ENCODE data around the gene MAP6. TPM values are rescaled to one million over a fixed set of nuclear protein-coding genes. Genes with fewer than 3 reads are reported as not detected.

Gene MAP6
- total and polyA plus RNA-seq, 2 of the 13 experiments (the other 11 are each of a cell fraction or from before 2014, with no cell fraction given), result 0.04 TPM; not detected in 1

- TF ChIP-seq ZBTB43 (CRISPR knock-in tag; conservative IDR thresholded peaks at IDR 0.05), result no peak
- TF ChIP-seq ZNF703 (CRISPR knock-in tag; IDR thresholded peaks at IDR 0.05; ENCODE audit: borderline replicate concordance), result no peak
- TF ChIP-seq KDM6A (CRISPR knock-in tag; IDR thresholded peaks at IDR 0.05; ENCODE audit: low read depth), result no peak
- TF ChIP-seq SMARCE1 (IDR thresholded peaks at IDR 0.05; ENCODE audit: borderline replicate concordance), result no peak
- TF ChIP-seq ZNF792 (CRISPR knock-in tag; IDR thresholded peaks at IDR 0.05), result no peak
- no peak for TF ChIP-seq THRA (CRISPR knock-in tag; IDR thresholded peaks at IDR 0.05; ENCODE audit: borderline replicate concordance)
- no peak for TF ChIP-seq ZNF234 (CRISPR knock-in tag; conservative IDR thresholded peaks at IDR 0.05)
- TF ChIP-seq SSRP1 (CRISPR knock-in tag; IDR thresholded peaks at IDR 0.05), result no peak
- no peak for TF ChIP-seq ZNF784 (CRISPR knock-in tag; IDR thresholded peaks at IDR 0.05; ENCODE audit: borderline replicate concordance)
Observed at GRCh38 chr11:75625021-75625420, 43.8 kb downstream of the MAP6 start (continued).

- DNase-seq (ENCODE audit: low spot score), result no peak
- no peaks in the 10 kb centered on the region for H3K79me2 ChIP-seq (ENCODE audit: insufficient read depth, low read length)
- no peak overlapping the region for H2AFZ ChIP-seq (ENCODE audit: low read length)
- H3K9me3 ChIP-seq (ENCODE audit: low read length), result no peaks in the 10 kb centered on the region
- ATAC-seq, result no peak
- no peak for FAIRE-seq
- CTCF ChIA-PET (ENCODE audit: low intra/inter-chr PET ratio, low total read pairs), result no interaction called here
- H4K20me1 ChIP-seq (ENCODE audit: insufficient read depth, low read length), result no peaks in the 10 kb centered on the region
- H3K36me3 ChIP-seq (replicated peaks in 1 of 2; ENCODE audit: control insufficient read depth in 1 of 2, insufficient read depth in 2 of 2, low read length in 2 of 2), result no peaks in the 10 kb centered on the region
- in situ Hi-C loops (cut with HindIII; ENCODE audit: extremely low pct_ligation_motif_present, low pct_unique_long_range_greater_than_20kb), result no loop called here
- no peak overlapping the region for H3K4me3 ChIP-seq (replicated peaks in 1 of 3; ENCODE audit: insufficient read depth in 1 of 3, low read depth in 2 of 3, low read length in 3 of 3)
- H3K9ac ChIP-seq (ENCODE audit: insufficient read depth, low read depth, low read length), result no peak overlapping the region
- POLR2A ChIA-PET, result no interaction called here
- BruUV-seq (replicated peaks), result no TSS peak
- 14% methylated on average over 5 of the region's 5 CpGs for WGBS (ENCODE audit: low lambda C conversion rate)
- intact Hi-C loops (cut with micrococcal nuclease; ENCODE audit: unreplicated experiment), result no loop called here
- H3K27me3 ChIP-seq (ENCODE audit: control insufficient read depth in 1 of 2, insufficient read depth in 2 of 2, low read length in 2 of 2), result peaks cover 2 to 24% of the 10 kb centered on the region in 2 experiments; a peak in 4 of 5 replicates
- no peak overlapping the region for H3K27ac ChIP-seq (ENCODE audit: extremely low read length, insufficient read depth, low read length)
- no peaks in the 10 kb centered on the region for H3K4me1 ChIP-seq (ENCODE audit: insufficient read depth, low read length)
- H3K4me2 ChIP-seq (ENCODE audit: low read depth, low read length), result no peak overlapping the region
- TF ChIP-seq KIAA2018 (CRISPR knock-in tag; IDR thresholded peaks at IDR 0.05; ENCODE audit: borderline replicate concordance) (no peak), ZNF430 (CRISPR knock-in tag; IDR thresholded peaks at IDR 0.05) (no peak), POLR2AphosphoS2 (IDR thresholded peaks at IDR 0.05; ENCODE audit: low read depth, low read length) (no peak), ZFX (CRISPR knock-in tag; IDR thresholded peaks at IDR 0.05; ENCODE audit: low read depth) (no peak)
Observed at GRCh38 chr11:75616281-75616680, 52.6 kb downstream of the MAP6 start.
